MM.1S (cell line): ENCODE data around the gene ITGA8.

Experiments
- DNase-seq: peaks from one replicate; pipeline ENCODE4 v3.0.0-alpha.2; 2015
- H2AFZ ChIP-seq: fragments of 300-600 bp; sonication (generic); 2 replicates; pipeline ENCODE4 v1.6.0; 2016; ENCODE audit warnings: antibody characterized with exemption, low read length
- H3F3A ChIP-seq: fragments of 300-600 bp; sonication (generic); 2 replicates; pipeline ENCODE4 v1.6.1; 2016; ENCODE audit warnings: mild to moderate bottlenecking, antibody characterized with exemption, low read length, moderate library complexity, mixed read lengths; ENCODE audit not compliant: insufficient read depth
- H3K27ac ChIP-seq: fragments of 300-600 bp; sonication (generic); 2 replicates; pipeline ENCODE4 v1.5.1; 2016; ENCODE audit warnings: mild to moderate bottlenecking, low read length
- H3K27me3 ChIP-seq: fragments of 300-600 bp; sonication (generic); replicated peaks from 2 replicates; pipeline ENCODE4 v1.6.0; 2016; ENCODE audit warnings: low read length; ENCODE audit not compliant: insufficient read depth
- H3K36me3 ChIP-seq: fragments of 300-600 bp; sonication (generic); replicated peaks from 2 replicates; pipeline ENCODE4 v1.6.1; 2016; ENCODE audit warnings: mild to moderate bottlenecking, low read length, mixed read lengths; ENCODE audit not compliant: insufficient read depth
- H3K4me1 ChIP-seq: fragments of 300-600 bp; sonication (generic); 2 replicates; pipeline ENCODE4 v1.6.1; 2016; ENCODE audit warnings: low read length, mixed read lengths
- H3K4me2 ChIP-seq: fragments of 300-600 bp; sonication (generic); 2 replicates; pipeline ENCODE4 v1.6.0; 2016; ENCODE audit warnings: low read depth, low read length
- H3K4me3 ChIP-seq: fragments of 300-600 bp; sonication (generic); 2 replicates; pipeline ENCODE4 v1.5.1; 2016; ENCODE audit warnings: low read length, mixed read lengths
- H3K79me2 ChIP-seq: fragments of 300-600 bp; sonication (generic); 2 replicates; pipeline ENCODE4 v1.6.1; 2016; ENCODE audit warnings: mixed run types, low read length, mixed read lengths
- H3K9ac ChIP-seq: fragments of 300-600 bp; sonication (generic); 2 replicates; pipeline ENCODE4 v1.6.1; 2016; ENCODE audit warnings: low read length, mixed read lengths
- H3K9me2 ChIP-seq: fragments of 300-600 bp; sonication (generic); replicated peaks from 2 replicates; pipeline ENCODE4 v1.6.1; 2016; ENCODE audit warnings: mild to moderate bottlenecking, low read length, mixed read lengths; ENCODE audit not compliant: insufficient read depth
- H3K9me3 ChIP-seq: fragments of 300-600 bp; sonication (generic); replicated peaks from 2 replicates; pipeline ENCODE4 v1.6.1; 2016; ENCODE audit warnings: mild to moderate bottlenecking, low read length, mixed read lengths; ENCODE audit not compliant: insufficient read depth
- H4K20me1 ChIP-seq: fragments of 300-600 bp; sonication (generic); 2 replicates; pipeline ENCODE4 v1.6.1; 2016; ENCODE audit warnings: mild to moderate bottlenecking, low read length, moderate library complexity, mixed read lengths; ENCODE audit not compliant: insufficient read depth
- EZH2 ChIP-seq: fragments of 300-600 bp; sonication (generic); optimal IDR thresholded peaks from 2 replicates; pipeline ENCODE3; 2017; ENCODE audit warnings: low read depth, mild to moderate bottlenecking, antibody characterized with exemption, low read length, mixed read lengths
- EZH2phosphoT487 ChIP-seq: fragments of 300-600 bp; sonication (generic); IDR thresholded peaks from 2 replicates; pipeline ENCODE4 v1.6.1; 2018; ENCODE audit warnings: antibody characterized with exemption, low read length
- TF ChIP-seq, protein P1 (sequence below): fragments of 300-600 bp; sonication (generic); IDR thresholded peaks from 2 replicates; pipeline ENCODE4 v1.5.1; 2016; ENCODE audit warnings: antibody characterized with exemption, low read length, mixed read lengths

ITGA8 gene

DNA sequence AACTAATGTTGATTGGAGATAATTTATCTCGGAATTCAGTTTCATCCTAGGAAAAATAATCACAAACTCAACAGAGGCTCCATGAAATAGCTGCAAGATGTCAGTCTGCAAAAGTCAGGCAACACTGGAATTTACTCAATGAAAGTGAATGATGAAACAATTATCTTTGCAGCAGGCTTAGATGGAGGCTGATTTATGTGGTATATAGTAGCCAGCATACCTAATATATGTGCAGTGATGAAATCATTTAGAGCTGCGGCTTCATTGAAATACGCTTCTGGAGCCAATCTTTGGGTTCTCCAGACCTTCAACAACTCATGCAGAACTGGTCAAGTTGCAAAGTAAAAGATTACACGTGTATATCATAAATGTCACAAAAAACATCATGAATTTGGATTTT, 113.3 kb downstream of the ITGA8 start:
- TF ChIP-seq EZH2phosphoT487 (no peak), EZH2 (no peak)
- TF ChIP-seq, protein P1, sequence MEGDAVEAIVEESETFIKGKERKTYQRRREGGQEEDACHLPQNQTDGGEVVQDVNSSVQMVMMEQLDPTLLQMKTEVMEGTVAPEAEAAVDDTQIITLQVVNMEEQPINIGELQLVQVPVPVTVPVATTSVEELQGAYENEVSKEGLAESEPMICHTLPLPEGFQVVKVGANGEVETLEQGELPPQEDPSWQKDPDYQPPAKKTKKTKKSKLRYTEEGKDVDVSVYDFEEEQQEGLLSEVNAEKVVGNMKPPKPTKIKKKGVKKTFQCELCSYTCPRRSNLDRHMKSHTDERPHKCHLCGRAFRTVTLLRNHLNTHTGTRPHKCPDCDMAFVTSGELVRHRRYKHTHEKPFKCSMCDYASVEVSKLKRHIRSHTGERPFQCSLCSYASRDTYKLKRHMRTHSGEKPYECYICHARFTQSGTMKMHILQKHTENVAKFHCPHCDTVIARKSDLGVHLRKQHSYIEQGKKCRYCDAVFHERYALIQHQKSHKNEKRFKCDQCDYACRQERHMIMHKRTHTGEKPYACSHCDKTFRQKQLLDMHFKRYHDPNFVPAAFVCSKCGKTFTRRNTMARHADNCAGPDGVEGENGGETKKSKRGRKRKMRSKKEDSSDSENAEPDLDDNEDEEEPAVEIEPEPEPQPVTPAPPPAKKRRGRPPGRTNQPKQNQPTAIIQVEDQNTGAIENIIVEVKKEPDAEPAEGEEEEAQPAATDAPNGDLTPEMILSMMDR: no peak
- no peak for DNase-seq
- Histone ChIP-seq H3K27ac (no peak overlapping the region), H4K20me1 (no peaks in the 10 kb centered on the region), H3K9me3 (no peaks in the 10 kb centered on the region), H3K9me2 (no peaks in the 10 kb centered on the region), H3K4me2 (no peak overlapping the region), H3K27me3 (no peaks in the 10 kb centered on the region), H3K36me3 (peaks cover 49% of the 10 kb centered on the region), H2AFZ (no peak overlapping the region), H3K4me1 (no peaks in the 10 kb centered on the region), H3K4me3 (no peak overlapping the region), H3F3A (0 out of 2 replicates have a peak, but pooled peaks cover 9% of the 10 kb centered on the region), H3K9ac (no peak overlapping the region), H3K79me2 (0 out of 2 replicates have a peak, but pooled peaks cover 5% of the 10 kb centered on the region)

DNA sequence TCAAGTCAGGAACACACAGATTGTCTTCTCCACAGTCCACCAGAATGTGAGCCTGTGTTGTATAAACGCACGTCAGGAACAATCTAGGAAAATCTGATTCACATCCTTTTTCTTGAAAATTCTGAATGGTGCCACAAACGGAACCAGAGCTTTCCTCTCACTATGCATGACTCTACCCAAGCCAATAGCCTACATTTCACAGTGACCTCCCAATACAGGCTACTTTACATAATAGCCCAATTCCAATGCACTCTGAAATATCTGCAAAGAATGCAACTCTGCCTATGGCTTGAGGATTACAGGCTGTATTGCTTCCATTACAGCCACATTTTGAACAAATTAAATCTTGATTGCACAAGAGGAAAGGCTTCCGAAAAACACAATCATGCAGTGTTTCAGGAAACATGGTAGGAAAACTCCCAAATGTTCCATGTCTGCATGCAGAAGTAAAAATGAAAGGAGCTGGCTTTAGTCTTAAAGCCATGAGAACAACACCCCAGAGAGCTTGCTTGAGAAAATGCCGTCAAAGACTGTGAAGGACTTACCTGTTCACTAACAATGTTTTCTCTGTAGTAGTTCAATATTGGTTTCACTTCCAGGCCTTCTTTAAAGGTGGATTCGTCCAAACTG, 113.9 kb downstream of the ITGA8 start:
- no peaks in the 10 kb centered on the region for H3K9me3 ChIP-seq
- 0 out of 2 replicates have a peak, but pooled peaks cover 5% of the 10 kb centered on the region for H3K79me2 ChIP-seq
- peaks cover 49% of the 10 kb centered on the region for H3K36me3 ChIP-seq
- no peak overlapping the region for H3K4me3 ChIP-seq
- no peak for DNase-seq
- no peak overlapping the region for H2AFZ ChIP-seq
- no peaks in the 10 kb centered on the region for H3K9me2 ChIP-seq
- TF ChIP-seq, protein P1: no peak
- TF ChIP-seq EZH2phosphoT487 (no peak), EZH2 (no peak)
- no peak overlapping the region for H3K27ac ChIP-seq
- 0 out of 2 replicates have a peak, but pooled peaks cover 9% of the 10 kb centered on the region for H3F3A ChIP-seq
- no peak overlapping the region for H3K4me2 ChIP-seq
- no peaks in the 10 kb centered on the region for H3K27me3 ChIP-seq
- no peaks in the 10 kb centered on the region for H3K4me1 ChIP-seq
- no peaks in the 10 kb centered on the region for H4K20me1 ChIP-seq
- no peak overlapping the region for H3K9ac ChIP-seq

DNA sequence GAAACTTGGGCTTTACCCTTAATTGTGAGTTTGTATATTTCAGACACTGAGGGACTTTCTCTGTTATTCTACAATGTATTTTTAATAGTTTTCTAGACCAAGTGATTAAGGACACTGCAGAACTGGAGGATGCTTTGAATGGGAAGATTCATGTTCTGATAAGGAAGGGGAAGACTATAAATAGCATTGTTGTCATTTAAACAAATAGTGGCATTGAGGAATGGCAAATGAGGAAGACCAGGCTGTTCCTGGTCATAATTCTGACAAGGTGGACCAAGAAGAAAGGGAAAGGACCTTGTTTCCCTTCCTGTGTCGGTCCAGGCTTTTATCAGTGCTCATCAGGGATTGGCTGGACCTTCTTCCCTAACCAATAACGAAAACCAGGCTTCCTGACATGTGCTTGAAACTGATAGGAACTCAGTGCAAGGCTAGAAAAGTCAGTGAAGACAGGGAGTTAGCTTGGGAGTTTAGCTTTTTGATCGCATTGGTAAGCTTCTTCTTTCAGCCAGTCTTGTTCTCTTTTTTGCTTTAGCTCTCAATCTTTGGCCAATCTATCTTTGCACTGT, 116.2 kb downstream of the ITGA8 start:
- DNase-seq: no peak
- Histone ChIP-seq H3K9me2 (no peaks in the 10 kb centered on the region), H2AFZ (no peak overlapping the region)

More for the DNA sequence above, 116.2 kb downstream of the ITGA8 start:
- Histone ChIP-seq H3K9ac (no peak overlapping the region), H4K20me1 (no peaks in the 10 kb centered on the region), H3K79me2 (0 out of 2 replicates have a peak, but pooled peaks cover 2% of the 10 kb centered on the region), H3K27me3 (no peaks in the 10 kb centered on the region), H3F3A (0 out of 2 replicates have a peak, but pooled peaks cover 8% of the 10 kb centered on the region), H3K4me2 (no peak overlapping the region), H3K9me3 (no peaks in the 10 kb centered on the region), H3K27ac (no peak overlapping the region), H3K4me3 (no peak overlapping the region), H3K4me1 (no peaks in the 10 kb centered on the region), H3K36me3 (peaks cover 44% of the 10 kb centered on the region)
- TF ChIP-seq, protein P1: no peak
- no peak for TF ChIP-seq EZH2phosphoT487
- TF ChIP-seq EZH2: no peak
